Esophagus (tissue), 2 donors: ENCODE data around the gene RANBP1. TPM values are rescaled to one million over a fixed set of nuclear protein-coding genes. Genes with fewer than 3 reads are reported as not detected.

Source experiments
- H3K27ac ChIP-seq, 2 donors: one replicate each; pipeline ENCODE4 v1.5.1; 2013; ENCODE audit warnings: low read depth in 2 of 2, mild to moderate bottlenecking in 2 of 2, inconsistent platforms in 1 of 2, low read length in 1 of 2, moderate library complexity in 1 of 2
- H3K27me3 ChIP-seq, 2 donors: one replicate each; pipeline ENCODE4 v1.6.1; 2013; ENCODE audit warnings: low read length in 2 of 2, control low read depth in 1 of 2, mild to moderate bottlenecking in 1 of 2; ENCODE audit not compliant: insufficient read depth in 2 of 2, control insufficient read depth in 1 of 2
- H3K36me3 ChIP-seq, 2 donors: one replicate each; pipeline ENCODE4 v1.6.1; 2013; ENCODE audit warnings: low read length in 1 of 2; ENCODE audit not compliant: control insufficient read depth in 2 of 2, insufficient read depth in 2 of 2
- H3K4me1 ChIP-seq, 2 donors: one replicate each; pipeline ENCODE4 v1.6.1; 2013; ENCODE audit warnings: low read length in 1 of 2; ENCODE audit not compliant: control insufficient read depth in 2 of 2, insufficient read depth in 2 of 2
- H3K4me3 ChIP-seq, 2 donors: one replicate each; pipeline ENCODE4 v1.5.1; 2013; ENCODE audit warnings: low read length in 2 of 2, mild to moderate bottlenecking in 2 of 2, low read depth in 1 of 2, moderate library complexity in 1 of 2
- H3K9me3 ChIP-seq, 2 donors: one replicate each; pipeline ENCODE4 v1.6.1; 2013; ENCODE audit warnings: mild to moderate bottlenecking in 2 of 2, low read depth in 1 of 2, low read length in 1 of 2, moderate library complexity in 1 of 2; ENCODE audit not compliant: control insufficient read depth in 2 of 2, insufficient read depth in 1 of 2
- WGBS, 2 donors: extraction: QIAGEN DNeasy Blood & Tissue Kit; methylation state at CpG; one replicate each; pipeline ENCODE4 v1.1.7; 2013; 5-methylcytosine and 5-hydroxymethylcytosine counted together
- polyA plus RNA-seq, 2 donors: library from polyadenylated mRNA; stranded (reverse); fragments of 200-250 nt; gene quantifications; one replicate each; pipeline ENCODE4 v1.2.3, GENCODE V29; 2013
- donor health status: healthy with polysubstance abuse.
- donor health status: Bipolar disorder and iron deficiency.

Gene RANBP1
- polyA plus RNA-seq, 2 donors: 49.2 to 136 TPM

GRCh38 chr22:20175597-20175900 lies 59.6 kb downstream of the RANBP1 start:
- WGBS, 2 donors: 56 to 65% methylated on average over 12 of the region's 12 CpGs
- Histone ChIP-seq H3K4me1 (no peaks in the 10 kb centered on the region), H3K36me3 (no peaks in the 10 kb centered on the region), H3K27me3 (no peaks in the 10 kb centered on the region), H3K9me3 (no peaks in the 10 kb centered on the region), H3K27ac (no peak overlapping the region), H3K4me3 (no peak overlapping the region)

- Histone ChIP-seq H3K27ac (no peak overlapping the region), H3K36me3 (no peaks in the 10 kb centered on the region), H3K4me1 (no peaks in the 10 kb centered on the region), H3K9me3 (no peaks in the 10 kb centered on the region), H3K27me3 (no peaks in the 10 kb centered on the region), H3K4me3 (no peak overlapping the region)
- WGBS, 2 donors: 62 to 71% methylated on average over 14 to 17 of the region's 17 CpGs
Observed at GRCh38 chr22:20176421-20177085, 60.6 kb downstream of the RANBP1 start.

Other genes with a start within 250 kb of the RANBP1 start
- 100 to 1,000 TPM; 178 to 218 TPM for gene COMT, start 174.3 kb upstream of the RANBP1 start, polyA plus RNA-seq
- 10 to 100 TPM in 1 of 2 donors, 1 to 10 TPM in 1; 9.6 to 20.6 TPM for gene TXNRD2, start 174.3 kb upstream of the RANBP1 start, polyA plus RNA-seq
- gene ARVCF, start 99.3 kb upstream of the RANBP1 start, polyA plus RNA-seq: 1 to 10 TPM; 3.4 to 5.5 TPM
- gene TANGO2, start 95.0 kb upstream of the RANBP1 start, polyA plus RNA-seq: 1 to 10 TPM; 9.5 to 9.8 TPM
- 10 to 100 TPM; 14.1 to 21.6 TPM for gene DGCR8, start 35.9 kb upstream of the RANBP1 start, polyA plus RNA-seq
- gene TRMT2A, start 1.1 kb downstream of the RANBP1 start, polyA plus RNA-seq: 10 to 100 TPM; 41.1 to 77.1 TPM
- gene ZDHHC8, start 15.7 kb downstream of the RANBP1 start, polyA plus RNA-seq: 10 to 100 TPM; 21.3 to 33.6 TPM
- under 1 TPM; 0.35 to 0.65 TPM for gene CCDC188, start 35.0 kb downstream of the RANBP1 start, polyA plus RNA-seq
- gene RTN4R, start 152.2 kb downstream of the RANBP1 start, polyA plus RNA-seq: 1 to 10 TPM; 1.9 to 2.5 TPM
- gene DGCR6L, start 204.0 kb downstream of the RANBP1 start, polyA plus RNA-seq: 10 to 100 TPM; 43.9 to 44.7 TPM